Mononuclear cell (primary cell): Measurements from ENCODE around the gene MYO6. TPM values are rescaled to one million over a fixed set of nuclear protein-coding genes. Genes with fewer than 3 reads are reported as not detected.

ENCODE experiments used
- H3K27me3 ChIP-seq: 2 replicates; pipeline ENCODE4 v1.6.0; 2011; ENCODE audit warnings: low read length, control low read depth; ENCODE audit not compliant: insufficient read depth
- H3K4me1 ChIP-seq: 2 replicates; pipeline ENCODE4 v1.5.1; 2011; ENCODE audit warnings: mild to moderate bottlenecking, low read length, control low read depth; ENCODE audit not compliant: insufficient read depth
- H3K4me3 ChIP-seq: 2 replicates; pipeline ENCODE4 v1.5.1; 2011; ENCODE audit warnings: mild to moderate bottlenecking, low read length, moderate library complexity
- H3K9me3 ChIP-seq: 2 replicates; pipeline ENCODE4 v1.5.1; 2011; ENCODE audit warnings: low read depth, mild to moderate bottlenecking, control low read depth, low read length
- total RNA-seq: library from RNA; depleted of rRNA; stranded (reverse); fragments of >200 nt; gene quantifications from one replicate; pipeline ENCODE4 v1.2.3, GENCODE V29; 2012

MYO6 gene
- total RNA-seq, 1 donor, result 2.4 TPM

GRCh38 chr6:75752365-75752764 lies 3.3 kb downstream of the MYO6 start:
- Histone ChIP-seq H3K4me1 (peaks cover 15% of the 10 kb centered on the region), H3K27me3 (peaks cover 71% of the 10 kb centered on the region), H3K9me3 (no peaks in the 10 kb centered on the region), H3K4me3 (no peak overlapping the region)

GRCh38 chr6:75755704-75756103 lies 6.7 kb downstream of the MYO6 start:
- peaks cover 65% of the 10 kb centered on the region for H3K27me3 ChIP-seq
- H3K9me3 ChIP-seq, result no peaks in the 10 kb centered on the region
- H3K4me3 ChIP-seq, result no peak overlapping the region
- no peaks in the 10 kb centered on the region for H3K4me1 ChIP-seq

GRCh38 chr6:75757295-75757694 lies 8.3 kb downstream of the MYO6 start:
- Histone ChIP-seq H3K4me3 (no peak overlapping the region), H3K9me3 (no peaks in the 10 kb centered on the region), H3K4me1 (no peaks in the 10 kb centered on the region), H3K27me3 (peaks cover 59% of the 10 kb centered on the region)

- no peaks in the 10 kb centered on the region for H3K9me3 ChIP-seq
- H3K4me3 ChIP-seq, result no peak overlapping the region
- H3K27me3 ChIP-seq, result peaks cover 55% of the 10 kb centered on the region
- no peaks in the 10 kb centered on the region for H3K4me1 ChIP-seq
Measured at GRCh38 chr6:75758061-75758460, 9.0 kb downstream of the MYO6 start.

GRCh38 chr6:75759207-75759606 lies 10.2 kb downstream of the MYO6 start:
- H3K4me1 ChIP-seq, result no peaks in the 10 kb centered on the region
- H3K27me3 ChIP-seq, result peaks cover 46% of the 10 kb centered on the region
- H3K4me3 ChIP-seq, result no peak overlapping the region

GRCh38 chr6:75760320-75760719 lies 11.3 kb downstream of the MYO6 start:
- Histone ChIP-seq H3K27me3 (peaks cover 43% of the 10 kb centered on the region), H3K4me3 (no peak overlapping the region), H3K4me1 (no peaks in the 10 kb centered on the region), H3K9me3 (no peaks in the 10 kb centered on the region)

More at GRCh38 chr6:75759207-75759606, 10.2 kb downstream of the MYO6 start:
- H3K9me3 ChIP-seq, result no peaks in the 10 kb centered on the region

GRCh38 chr6:75761489-75761888 lies 12.4 kb downstream of the MYO6 start:
- H3K4me3 ChIP-seq, result no peak overlapping the region
- H3K27me3 ChIP-seq, result peaks cover 40% of the 10 kb centered on the region
- no peaks in the 10 kb centered on the region for H3K4me1 ChIP-seq
- H3K9me3 ChIP-seq, result no peaks in the 10 kb centered on the region

GRCh38 chr6:75762063-75762462 lies 13.0 kb downstream of the MYO6 start:
- Histone ChIP-seq H3K9me3 (no peaks in the 10 kb centered on the region), H3K4me3 (no peak overlapping the region)

GRCh38 chr6:75766387-75766786 lies 17.3 kb downstream of the MYO6 start:
- H3K4me3 ChIP-seq, result no peak overlapping the region
- peaks cover 9% of the 10 kb centered on the region for H3K27me3 ChIP-seq
- H3K9me3 ChIP-seq, result no peaks in the 10 kb centered on the region
- no peaks in the 10 kb centered on the region for H3K4me1 ChIP-seq

More at GRCh38 chr6:75762063-75762462, 13.0 kb downstream of the MYO6 start:
- no peaks in the 10 kb centered on the region for H3K4me1 ChIP-seq
- peaks cover 40% of the 10 kb centered on the region for H3K27me3 ChIP-seq

- Histone ChIP-seq H3K9me3 (no peaks in the 10 kb centered on the region), H3K4me3 (no peak overlapping the region), H3K4me1 (no peaks in the 10 kb centered on the region), H3K27me3 (no peaks in the 10 kb centered on the region)
Measured at GRCh38 chr6:75770844-75771243, 21.8 kb downstream of the MYO6 start.

- H3K4me1 ChIP-seq, result no peaks in the 10 kb centered on the region
- H3K9me3 ChIP-seq, result no peaks in the 10 kb centered on the region
- no peaks in the 10 kb centered on the region for H3K27me3 ChIP-seq
- no peak overlapping the region for H3K4me3 ChIP-seq
Measured at GRCh38 chr6:75775219-75775618, 26.2 kb downstream of the MYO6 start.

- Histone ChIP-seq H3K27me3 (no peaks in the 10 kb centered on the region), H3K4me1 (no peaks in the 10 kb centered on the region), H3K9me3 (no peaks in the 10 kb centered on the region), H3K4me3 (no peak overlapping the region)
Measured at GRCh38 chr6:75776461-75776860, 27.4 kb downstream of the MYO6 start.

GRCh38 chr6:75778757-75779156 lies 29.7 kb downstream of the MYO6 start:
- no peaks in the 10 kb centered on the region for H3K9me3 ChIP-seq
- no peaks in the 10 kb centered on the region for H3K4me1 ChIP-seq
- H3K4me3 ChIP-seq, result no peak overlapping the region
- no peaks in the 10 kb centered on the region for H3K27me3 ChIP-seq

GRCh38 chr6:75786152-75786551 lies 37.1 kb downstream of the MYO6 start:
- no peaks in the 10 kb centered on the region for H3K9me3 ChIP-seq

GRCh38 chr6:75788894-75789293 lies 39.9 kb downstream of the MYO6 start:
- no peak overlapping the region for H3K4me3 ChIP-seq

More at GRCh38 chr6:75786152-75786551, 37.1 kb downstream of the MYO6 start:
- Histone ChIP-seq H3K27me3 (no peaks in the 10 kb centered on the region), H3K4me1 (no peaks in the 10 kb centered on the region), H3K4me3 (no peak overlapping the region)

GRCh38 chr6:75791881-75792280 lies 42.8 kb downstream of the MYO6 start:
- Histone ChIP-seq H3K4me1 (no peaks in the 10 kb centered on the region), H3K4me3 (no peak overlapping the region), H3K27me3 (no peaks in the 10 kb centered on the region), H3K9me3 (no peaks in the 10 kb centered on the region)

More at GRCh38 chr6:75788894-75789293, 39.9 kb downstream of the MYO6 start:
- H3K27me3 ChIP-seq, result no peaks in the 10 kb centered on the region
- no peaks in the 10 kb centered on the region for H3K4me1 ChIP-seq
- no peaks in the 10 kb centered on the region for H3K9me3 ChIP-seq
